GM18498 (cell line): ENCODE data around the gene IGLL1.

ENCODE experiments used
- ATAC-seq: cut with Tn5 transposase; IDR thresholded peaks from one replicate; pipeline ENCODE4 v1.9.1; 2021; ENCODE audit warnings: mild to moderate bottlenecking, moderate library complexity; ENCODE audit not compliant: unreplicated experiment

IGLL1 gene

GRCh38 chr22:23531283-23531956, 48.7 kb downstream of the IGLL1 start:
- no peak for ATAC-seq

- ATAC-seq, result no peak
Observed at GRCh38 chr22:23530766-23531282, 49.3 kb downstream of the IGLL1 start.

- no peak for ATAC-seq
Observed at GRCh38 chr22:23530106-23530505, 50.0 kb downstream of the IGLL1 start.

- no peak for ATAC-seq
Observed at GRCh38 chr22:23529166-23530103, 50.7 kb downstream of the IGLL1 start.

GRCh38 chr22:23527971-23528740, 51.9 kb downstream of the IGLL1 start:
- ATAC-seq, result no peak

GRCh38 chr22:23526596-23527316, 53.3 kb downstream of the IGLL1 start:
- ATAC-seq, result no peak

GRCh38 chr22:23525510-23525909, 54.6 kb downstream of the IGLL1 start:
- ATAC-seq, result no peak

- ATAC-seq, result no peak
Observed at GRCh38 chr22:23524226-23524625, 55.9 kb downstream of the IGLL1 start.

GRCh38 chr22:23523713-23524112, 56.4 kb downstream of the IGLL1 start:
- no peak for ATAC-seq
